Large intestine (tissue), 3 donors: ENCODE measurements around the gene CIB2. TPM values are rescaled to one million over a fixed set of nuclear protein-coding genes. Genes with fewer than 3 reads are reported as not detected.

ENCODE experiments used
- DNase-seq, 2 donors: peaks; one replicate each; pipeline versions ENCODE4 v3.0.0 to v3.0.0-alpha.2; 2013
- H3K27ac ChIP-seq: one replicate; pipeline ENCODE4 v1.5.1; 2013; ENCODE audit warnings: low read length
- H3K27me3 ChIP-seq: 2 replicates; pipeline ENCODE4 v1.6.1; 2013; ENCODE audit warnings: low read length; ENCODE audit not compliant: control insufficient read depth, insufficient read depth
- H3K36me3 ChIP-seq: 2 replicates; pipeline ENCODE4 v1.6.1; 2013; ENCODE audit warnings: low read length; ENCODE audit not compliant: control insufficient read depth, insufficient read depth
- H3K4me1 ChIP-seq: one replicate; pipeline ENCODE4 v1.6.1; 2013; ENCODE audit warnings: low read length; ENCODE audit not compliant: control insufficient read depth, insufficient read depth
- H3K4me3 ChIP-seq: one replicate; pipeline ENCODE4 v1.5.1; 2013; ENCODE audit warnings: low read length
- H3K9me3 ChIP-seq: one replicate; pipeline ENCODE4 v1.6.1; 2013; ENCODE audit warnings: mild to moderate bottlenecking, low read depth, low read length, moderate library complexity; ENCODE audit not compliant: control insufficient read depth
- WGBS: methylation state at CpG from one replicate; pipeline ENCODE4 v1.1.5; 2013; ENCODE audit warnings: low lambda C conversion rate; ENCODE audit not compliant: insufficient coverage; 5-methylcytosine and 5-hydroxymethylcytosine counted together
- polyA plus RNA-seq: library from polyadenylated mRNA; unstranded; fragments of 120-200 nt; gene quantifications from one replicate; pipeline ENCODE4 v1.2.1, GENCODE V29; 2013

The CIB2 gene
- polyA plus RNA-seq, 1 donor = 151 TPM

DNA sequence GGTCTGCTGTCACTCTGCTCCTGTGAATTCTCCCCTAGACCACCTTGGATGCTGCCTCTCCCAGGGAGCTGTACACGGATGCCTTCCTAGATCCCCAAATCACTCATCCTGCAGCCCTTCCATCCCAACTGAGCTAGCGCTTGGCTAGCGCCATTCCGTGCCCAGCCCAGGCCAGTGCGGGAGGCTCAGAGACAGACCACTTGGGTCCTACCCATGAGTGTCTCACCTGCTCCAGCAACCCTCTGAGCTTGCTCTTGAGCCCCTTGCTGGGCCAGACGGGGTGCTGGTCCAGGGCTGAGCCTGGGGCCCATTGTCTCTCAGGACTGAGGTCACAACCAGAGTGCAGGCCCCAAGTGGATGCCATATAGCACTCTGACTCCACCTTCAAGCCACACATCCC lies 21.1 kb downstream of the CIB2 start:
- no CpG with 5 or more reads among the region's 6 CpGs for WGBS
- peaks cover 31% of the 10 kb centered on the region for H3K36me3 ChIP-seq
- H3K9me3 ChIP-seq = no peaks in the 10 kb centered on the region
- H3K4me3 ChIP-seq = no peak overlapping the region
- no peaks in the 10 kb centered on the region for H3K27me3 ChIP-seq
- H3K27ac ChIP-seq = no peak overlapping the region
- no peak for DNase-seq
- H3K4me1 ChIP-seq = peaks cover 15% of the 10 kb centered on the region

DNA sequence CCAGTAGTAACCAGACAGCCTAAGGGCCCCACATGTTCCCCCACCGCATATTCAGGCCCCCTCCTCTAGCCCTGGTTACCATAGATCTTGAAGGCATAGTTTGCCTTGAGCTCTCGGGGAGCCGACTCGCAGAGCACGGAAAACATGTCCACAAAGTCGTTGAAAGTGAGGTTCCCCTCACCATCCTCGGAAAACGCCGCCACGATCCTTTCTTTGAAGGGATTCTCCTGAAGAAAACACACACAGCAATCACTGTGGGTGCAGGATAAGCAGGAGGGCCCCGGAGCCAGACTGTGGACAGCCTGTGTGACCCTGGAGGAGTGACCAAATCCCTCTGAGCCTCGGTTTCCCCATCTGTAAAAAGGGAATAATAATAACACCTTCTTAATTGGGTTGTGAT lies 22.1 kb downstream of the CIB2 start:
- no CpG with 5 or more reads among the region's 12 CpGs for WGBS
- no peak overlapping the region for H3K4me3 ChIP-seq
- no peak overlapping the region for H3K27ac ChIP-seq
- no peaks in the 10 kb centered on the region for H3K9me3 ChIP-seq
- H3K4me1 ChIP-seq = peaks cover 21% of the 10 kb centered on the region
- peaks cover 37% of the 10 kb centered on the region for H3K36me3 ChIP-seq
- H3K27me3 ChIP-seq = no peaks in the 10 kb centered on the region
- no peak for DNase-seq

DNA sequence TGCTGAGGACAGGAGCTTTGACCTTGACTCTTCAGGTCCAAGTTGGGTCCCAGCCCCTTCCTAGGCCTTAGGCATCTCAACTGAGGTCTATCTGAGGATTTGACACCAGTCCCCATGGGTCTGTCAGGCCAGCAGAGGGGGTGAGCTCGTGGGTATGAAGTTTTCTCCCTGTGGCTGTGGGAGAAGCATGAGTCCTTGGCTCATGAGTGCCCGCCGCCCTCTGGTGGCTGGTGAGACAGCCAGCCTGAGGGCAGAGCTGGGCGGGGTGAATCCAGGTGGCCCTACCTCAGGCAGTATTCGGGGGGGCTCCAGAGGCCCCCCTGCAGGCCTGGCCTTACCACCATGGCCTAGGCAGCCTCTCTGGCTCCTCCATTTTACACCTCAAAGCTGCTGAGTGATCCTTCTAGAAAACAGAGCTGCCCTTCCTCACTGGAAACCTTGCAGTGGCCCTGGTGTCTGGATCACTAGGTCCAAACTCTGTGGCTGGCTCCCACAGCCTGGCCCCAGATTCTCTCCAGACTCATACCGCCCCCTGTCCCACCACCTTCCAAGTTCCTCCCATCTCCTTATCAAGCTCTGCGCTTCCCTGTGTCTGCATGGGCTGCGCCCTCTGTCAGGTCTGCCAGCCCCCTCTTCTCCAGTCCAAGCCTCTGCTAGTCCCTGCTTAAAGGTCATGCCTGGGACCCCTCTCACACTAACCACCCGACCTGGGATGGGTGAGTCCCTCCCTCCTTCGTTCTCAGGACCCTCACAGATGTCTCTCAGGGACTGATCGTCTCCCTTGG lies 22.8 kb downstream of the CIB2 start:
- no CpG with 5 or more reads among the region's 11 CpGs for WGBS

DNA sequence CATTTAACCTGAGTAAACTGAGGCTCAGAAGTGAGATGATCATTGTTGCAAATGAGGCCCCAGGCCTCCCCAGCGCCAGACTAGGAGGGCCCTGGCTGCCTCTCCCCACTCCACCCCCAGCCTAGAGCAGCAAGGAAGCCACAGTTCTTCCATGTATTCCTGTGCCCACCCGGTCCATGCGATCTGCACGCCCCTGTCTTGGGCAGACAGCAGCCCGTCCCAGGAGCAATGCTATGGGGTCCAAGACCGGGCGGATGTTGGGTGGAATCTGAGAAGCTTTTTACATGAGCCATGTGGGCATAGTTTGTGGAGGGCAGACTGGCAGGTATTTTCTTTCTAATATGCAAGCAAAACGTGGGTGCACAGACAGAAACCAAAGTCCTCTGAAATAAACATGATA lies 23.8 kb downstream of the CIB2 start:
- no peak overlapping the region for H3K27ac ChIP-seq
- no CpG with 5 or more reads among the region's 8 CpGs for WGBS
- no peaks in the 10 kb centered on the region for H3K9me3 ChIP-seq
- DNase-seq = no peak
- H3K27me3 ChIP-seq = no peaks in the 10 kb centered on the region
- no peak overlapping the region for H3K4me3 ChIP-seq
- peaks cover 21% of the 10 kb centered on the region for H3K4me1 ChIP-seq
- peaks cover 44% of the 10 kb centered on the region for H3K36me3 ChIP-seq

More for the DNA sequence above, 22.8 kb downstream of the CIB2 start:
- H3K4me3 ChIP-seq = no peak overlapping the region
- peaks cover 21% of the 10 kb centered on the region for H3K4me1 ChIP-seq
- no peaks in the 10 kb centered on the region for H3K9me3 ChIP-seq
- H3K27ac ChIP-seq = no peak overlapping the region
- peaks cover 42% of the 10 kb centered on the region for H3K36me3 ChIP-seq
- DNase-seq = peak; percentile 72 to 73
- H3K27me3 ChIP-seq = no peaks in the 10 kb centered on the region

DNA sequence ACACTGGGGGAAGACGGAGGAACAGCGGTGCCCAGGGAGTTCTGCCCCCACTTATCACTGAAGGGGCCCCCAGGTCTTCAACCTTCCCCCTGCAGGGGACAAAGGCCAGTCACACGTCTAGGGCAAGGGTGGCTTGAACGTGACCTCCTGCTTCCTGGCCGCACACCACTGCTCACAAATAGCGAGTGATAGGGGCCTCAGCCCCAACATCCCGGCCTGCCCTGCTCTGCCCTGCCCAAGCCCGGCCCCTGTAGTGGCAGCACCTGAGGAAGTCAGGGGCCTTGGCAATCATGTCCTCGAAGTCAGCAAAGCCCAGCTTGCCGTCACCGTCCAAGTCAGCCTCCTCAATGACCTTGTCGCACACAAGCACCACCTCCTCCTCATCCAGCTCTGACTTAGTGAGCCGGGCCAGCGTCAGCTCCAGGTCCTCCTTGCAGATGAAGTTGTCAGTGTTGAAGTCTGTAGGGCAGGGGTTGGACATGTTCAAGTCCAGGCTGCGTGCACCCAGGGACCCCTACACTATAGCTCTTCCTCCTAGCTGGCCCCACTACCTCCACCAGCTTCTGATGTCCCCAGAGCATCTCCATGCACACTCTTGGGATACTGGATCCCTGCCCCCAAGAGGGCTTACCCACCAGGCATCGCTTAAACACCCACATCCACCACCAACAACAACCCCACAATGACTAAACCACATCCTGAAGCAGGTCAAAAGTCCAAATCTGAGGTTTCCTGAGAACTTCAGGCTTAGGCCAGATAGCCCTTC lies 25.6 kb downstream of the CIB2 start:
- peaks cover 39% of the 10 kb centered on the region for H3K36me3 ChIP-seq
- no peaks in the 10 kb centered on the region for H3K9me3 ChIP-seq
- no CpG with 5 or more reads among the region's 16 CpGs for WGBS
- peaks cover 21% of the 10 kb centered on the region for H3K4me1 ChIP-seq
- H3K27me3 ChIP-seq = no peaks in the 10 kb centered on the region
- DNase-seq = peak; percentile 64 to 88
- H3K4me3 ChIP-seq = no peak overlapping the region
- peak overlapping the region; percentile 17 for H3K27ac ChIP-seq

- Histone ChIP-seq H3K9me3 (no peaks in the 10 kb centered on the region), H3K4me3 (no peak overlapping the region), H3K36me3 (peaks cover 36% of the 10 kb centered on the region), H3K27ac (peak overlapping the region; percentile 17), H3K4me1 (peaks cover 21% of the 10 kb centered on the region), H3K27me3 (no peaks in the 10 kb centered on the region)
- 93% methylated on average over 3 of the region's 12 CpGs for WGBS
- no peak for DNase-seq
Measured at GRCh38 chr15:78104566-78105475, 26.4 kb downstream of the CIB2 start.

GRCh38 chr15:78104119-78104479 lies 27.1 kb downstream of the CIB2 start:
- H3K27ac ChIP-seq = no peak overlapping the region
- H3K9me3 ChIP-seq = no peaks in the 10 kb centered on the region
- no peaks in the 10 kb centered on the region for H3K27me3 ChIP-seq
- H3K4me3 ChIP-seq = no peak overlapping the region
- DNase-seq = no peak
- H3K36me3 ChIP-seq = peaks cover 34% of the 10 kb centered on the region
- peaks cover 21% of the 10 kb centered on the region for H3K4me1 ChIP-seq
- WGBS = no CpG with 5 or more reads among the region's 4 CpGs

DNA sequence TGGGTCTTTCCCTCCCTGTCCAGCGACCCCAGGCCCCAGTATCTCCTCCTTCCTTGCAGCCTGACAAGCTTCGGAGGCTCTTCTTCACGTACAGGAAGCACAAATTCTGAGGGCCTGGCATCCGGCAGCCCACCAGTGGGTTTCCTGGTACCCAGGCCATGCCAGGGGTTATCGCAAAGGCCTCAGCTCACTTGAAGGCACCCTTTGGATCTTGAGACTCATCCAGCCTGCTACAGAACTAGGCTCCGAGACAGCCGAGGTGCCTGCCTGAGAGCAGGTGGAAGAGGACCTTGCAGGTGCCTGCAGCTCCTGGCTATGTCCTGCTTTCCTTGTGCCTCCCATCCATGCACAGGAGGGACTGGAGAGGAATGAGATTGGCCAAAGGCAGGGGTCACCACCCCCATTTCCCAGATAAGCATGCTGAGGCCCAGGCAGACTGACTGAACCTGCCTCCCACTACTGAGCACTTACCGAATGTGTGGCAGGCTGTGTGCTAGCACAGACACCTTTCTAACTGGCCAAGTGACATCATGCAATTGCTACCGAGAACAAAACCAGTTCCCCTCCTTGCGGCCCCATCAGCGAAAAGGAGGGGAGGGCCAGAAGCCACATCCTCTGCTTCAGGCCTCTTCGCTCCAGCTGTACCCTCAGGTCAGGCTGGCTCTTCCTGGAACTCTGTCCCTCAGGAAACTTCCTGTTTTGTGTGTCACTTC lies 27.7 kb downstream of the CIB2 start:
- no CpG with 5 or more reads among the region's 12 CpGs for WGBS
- Histone ChIP-seq H3K27ac (peak overlapping the region; percentile 13), H3K27me3 (no peaks in the 10 kb centered on the region), H3K4me1 (peaks cover 21% of the 10 kb centered on the region), H3K4me3 (no peak overlapping the region), H3K36me3 (peaks cover 28% of the 10 kb centered on the region), H3K9me3 (no peaks in the 10 kb centered on the region)
- DNase-seq = no peak

- no peak overlapping the region for H3K27ac ChIP-seq
- WGBS = no CpG with 5 or more reads among the region's 6 CpGs
- DNase-seq = no peak
- H3K9me3 ChIP-seq = no peaks in the 10 kb centered on the region
- H3K36me3 ChIP-seq = peaks cover 27% of the 10 kb centered on the region
- H3K4me3 ChIP-seq = no peak overlapping the region
- no peaks in the 10 kb centered on the region for H3K27me3 ChIP-seq
- peaks cover 21% of the 10 kb centered on the region for H3K4me1 ChIP-seq
Measured at GRCh38 chr15:78102741-78103140, 28.5 kb downstream of the CIB2 start.
